ENCODE measurements around the gene SH3BP1. TPM values are rescaled to one million over a fixed set of nuclear protein-coding genes. Genes with fewer than 3 reads are reported as not detected.

The SH3BP1 gene
- total RNA-seq, 1 experiment from 2014 or later, result 60.5 TPM

- H2AFZ ChIP-seq, result no peak overlapping the region
- peaks cover 54% of the 10 kb centered on the region for H3F3A ChIP-seq (ENCODE audit: insufficient read depth, low read depth)
- no peaks in the 10 kb centered on the region for H3K27me3 ChIP-seq (ENCODE audit: insufficient read depth, low read depth)
- TF ChIP-seq CTCF (conservative IDR thresholded peaks at IDR 0.05) (no peak), EZH2 (IDR thresholded peaks at IDR 0.05; ENCODE audit: low read depth) (no peak)
- peaks cover 32% of the 10 kb centered on the region for H3K4me1 ChIP-seq (replicated peaks; ENCODE audit: insufficient read depth)
- POLR2A ChIA-PET (ENCODE audit: unreplicated experiment), result interaction anchor here (0.6 kb wide), 2 partner anchors 168 to 198 kb away, joined by 8 to 13 read pairs; no protein-coding TSS in a partner anchor
- 0 out of 2 replicates have a peak, but pooled peaks cover 3% of the 10 kb centered on the region for H4K20me1 ChIP-seq (ENCODE audit: insufficient read depth)
- intact Hi-C loops (cut with micrococcal nuclease; ENCODE audit: unreplicated experiment), result no loop called here
- H3K79me2 ChIP-seq (ENCODE audit: low read depth), result peaks cover 7% of the 10 kb centered on the region
- H3K4me3 ChIP-seq, result peak overlapping the region; percentile 70
- CTCF ChIA-PET, result interaction anchor here (0.6 to 1.1 kb wide), 2 partner anchors 34 to 177 kb away, joined by 3 to 10 read pairs; partner anchors contain the start of gene LGALS1
- peak overlapping the region; percentile 99 for H3K4me2 ChIP-seq
- TSS peak; percentile 8 for BruUV-seq (replicated peaks)
- DNase-seq, result no peak
- H3K27ac ChIP-seq, result no peak overlapping the region
- H3K9me3 ChIP-seq (ENCODE audit: insufficient read depth, low read depth), result no peaks in the 10 kb centered on the region
- no peaks in the 10 kb centered on the region for H3K9me2 ChIP-seq (ENCODE audit: insufficient read depth)
- H3K36me3 ChIP-seq (ENCODE audit: low read depth), result 0 out of 2 replicates have a peak, but pooled peaks cover 4% of the 10 kb centered on the region
Measured at GRCh38 chr22:37640591-37641560, 1.4 kb downstream of the SH3BP1 start.

- H2AFZ ChIP-seq, result no peak overlapping the region
- H3K27ac ChIP-seq, result no peak overlapping the region
- H3K9me2 ChIP-seq (ENCODE audit: insufficient read depth), result no peaks in the 10 kb centered on the region
- H3K27me3 ChIP-seq (ENCODE audit: insufficient read depth, low read depth), result no peaks in the 10 kb centered on the region
- H3K4me1 ChIP-seq (replicated peaks; ENCODE audit: insufficient read depth), result peaks cover 32% of the 10 kb centered on the region
- H3K4me2 ChIP-seq, result peak overlapping the region; percentile 99
- H3K79me2 ChIP-seq (ENCODE audit: low read depth), result peaks cover 7% of the 10 kb centered on the region
- intact Hi-C loops (cut with micrococcal nuclease; ENCODE audit: unreplicated experiment), result no loop called here
- H3F3A ChIP-seq (ENCODE audit: insufficient read depth, low read depth), result peaks cover 48% of the 10 kb centered on the region
- no TSS peak for BruUV-seq (replicated peaks)
- ChIA-PET POLR2A (ENCODE audit: unreplicated experiment) (interaction anchor here (0.6 kb wide), 1 partner anchor 40 kb away, joined by 3 read pairs; no protein-coding TSS in a partner anchor), CTCF (interaction anchor here (1.0 to 1.1 kb wide), 2 partner anchors 177 to 222 kb away, joined by 3 to 10 read pairs; no protein-coding TSS in a partner anchor)
- peak in 1 of 2 experiments; percentile 48 for DNase-seq
- H4K20me1 ChIP-seq (ENCODE audit: insufficient read depth), result 0 out of 2 replicates have a peak, but pooled peaks cover 3% of the 10 kb centered on the region
- H3K36me3 ChIP-seq (ENCODE audit: low read depth), result 0 out of 2 replicates have a peak, but pooled peaks cover 4% of the 10 kb centered on the region
- TF ChIP-seq EZH2 (IDR thresholded peaks at IDR 0.05; ENCODE audit: low read depth) (no peak), CTCF (conservative IDR thresholded peaks at IDR 0.05) (no peak)
- no peaks in the 10 kb centered on the region for H3K9me3 ChIP-seq (ENCODE audit: insufficient read depth, low read depth)
- H3K4me3 ChIP-seq, result no peak overlapping the region
Measured at GRCh38 chr22:37641561-37641949, 2.1 kb downstream of the SH3BP1 start.

GRCh38 chr22:37643225-37643847 is 3.9 kb downstream of the SH3BP1 start:
- peak; percentile 99 for TF ChIP-seq CTCF (conservative IDR thresholded peaks at IDR 0.05)
- TF ChIP-seq EZH2 (IDR thresholded peaks at IDR 0.05; ENCODE audit: low read depth), result no peak

More at GRCh38 chr22:37643225-37643847, 3.9 kb downstream of the SH3BP1 start:
- Histone ChIP-seq H3K4me1 (replicated peaks; ENCODE audit: insufficient read depth) (peaks cover 31% of the 10 kb centered on the region), H3K4me3 (no peak overlapping the region), H3F3A (ENCODE audit: insufficient read depth, low read depth) (peaks cover 37% of the 10 kb centered on the region), H3K9me2 (ENCODE audit: insufficient read depth) (no peaks in the 10 kb centered on the region), H3K79me2 (ENCODE audit: low read depth) (peaks cover 7% of the 10 kb centered on the region), H3K36me3 (ENCODE audit: low read depth) (0 out of 2 replicates have a peak, but pooled peaks cover 4% of the 10 kb centered on the region), H3K27ac (no peak overlapping the region), H2AFZ (no peak overlapping the region), H3K9me3 (ENCODE audit: insufficient read depth, low read depth) (no peaks in the 10 kb centered on the region), H4K20me1 (ENCODE audit: insufficient read depth) (0 out of 2 replicates have a peak, but pooled peaks cover 3% of the 10 kb centered on the region), H3K4me2 (no peak overlapping the region), H3K27me3 (ENCODE audit: insufficient read depth, low read depth) (no peaks in the 10 kb centered on the region)
- ChIA-PET POLR2A (ENCODE audit: unreplicated experiment) (interaction anchor here (0.6 to 0.7 kb wide), 2 partner anchors 46 to 52 kb away, joined by 4 read pairs; no protein-coding TSS in a partner anchor), CTCF (interaction anchor here (0.6 to 3.4 kb wide), 24 partner anchors 8 to 534 kb away, joined by 3 to 32 read pairs (median 5); partner anchors contain the start of genes LGALS1, NOL12 and PDXP)
- no TSS peak for BruUV-seq (replicated peaks)
- DNase-seq, result peak; percentile 65 to 86
- intact Hi-C loops (cut with micrococcal nuclease; ENCODE audit: unreplicated experiment), result loop anchor here (1.0 kb wide), 2 partner anchors 38 to 148 kb away; no protein-coding TSS in a partner anchor

Measured in PC-9 (cell line).